Endometrial microvascular endothelial cells (primary cell): Measurements from ENCODE around the gene RNF128. TPM values are rescaled to one million over a fixed set of nuclear protein-coding genes. Genes with fewer than 3 reads are reported as not detected.

ENCODE experiments used
- total RNA-seq: library from RNA; depleted of rRNA; stranded (reverse); fragments of >200 nt; gene quantifications from one replicate; pipeline ENCODE4 v1.2.3, GENCODE V29; 2015; ENCODE audit errors: inconsistent ontology term

RNF128 gene
- total RNA-seq, 1 donor from 2014 or later: 0.37 TPM

Other genes with a start within 250 kb of the RNF128 start
- gene RADX, start 114.7 kb upstream of the RNF128 start, total RNA-seq: 1.1 TPM
- gene TBC1D8B, start 76.0 kb downstream of the RNF128 start, total RNA-seq: 5.1 TPM
- gene RIPPLY1, start 176.6 kb downstream of the RNF128 start, total RNA-seq: not detected
- not detected for gene CLDN2, start 193.7 kb downstream of the RNF128 start, total RNA-seq